Spleen (tissue), 7 donors: ENCODE results near the gene OR2A2.

Source experiments
- CTCF ChIP-seq, 11 experiments: fragments of 200-600 bp in 7 of 11; fragments of 450-650 bp in 4 of 11; sonication (generic) in 4 of 11; IDR thresholded peaks in 8 of 11; conservative IDR thresholded peaks in 3 of 11; 1 replicate in 7 of 11; 2 replicates in 4 of 11; pipeline versions ENCODE4 v1.4.0 to v1.8.0; 2016 to 2021; ENCODE audit warnings: antibody characterized with exemption in 11 of 11, inconsistent platforms in 4 of 11, mild to moderate bottlenecking in 1 of 11
- POLR2A ChIP-seq, 3 donors: fragments of 450-650 bp; IDR thresholded peaks; one replicate each; pipeline ENCODE4 v1.5.1; 2017; ENCODE audit warnings: antibody characterized with exemption in 3 of 3, mild to moderate bottlenecking in 1 of 3
- donor health status: DM: no; HTN: no; CAD: no; lungs with moderate emphysema.
- donor health status: DM: no; HTN: no; CAD: no.
- donor health status: DM: no; HTN: no; CAD: no.

GRCh38 chr7:144086730-144087129 lies 22.7 kb upstream of the OR2A2 start:
- no peak for TF ChIP-seq POLR2A (IDR thresholded peaks at IDR 0.05)
- no peak for TF ChIP-seq CTCF (IDR thresholded peaks at IDR 0.05 in 8 of 11, conservative IDR thresholded peaks at IDR 0.05 in 3 of 11)
